Measurements from ENCODE around the gene WRAP73.

GRCh38 chr1:3650248-3651025 is 534 bp upstream of the WRAP73 start:
- TF ChIP-seq CTCF (IDR thresholded peaks at IDR 0.05; ENCODE audit: poor library complexity), result no peak
- peak; percentile 29 for TF ChIP-seq EZH2 (IDR thresholded peaks at IDR 0.05; ENCODE audit: borderline replicate concordance)
